Measurements from ENCODE around the gene PTPRN2.

The PTPRN2 gene

DNA sequence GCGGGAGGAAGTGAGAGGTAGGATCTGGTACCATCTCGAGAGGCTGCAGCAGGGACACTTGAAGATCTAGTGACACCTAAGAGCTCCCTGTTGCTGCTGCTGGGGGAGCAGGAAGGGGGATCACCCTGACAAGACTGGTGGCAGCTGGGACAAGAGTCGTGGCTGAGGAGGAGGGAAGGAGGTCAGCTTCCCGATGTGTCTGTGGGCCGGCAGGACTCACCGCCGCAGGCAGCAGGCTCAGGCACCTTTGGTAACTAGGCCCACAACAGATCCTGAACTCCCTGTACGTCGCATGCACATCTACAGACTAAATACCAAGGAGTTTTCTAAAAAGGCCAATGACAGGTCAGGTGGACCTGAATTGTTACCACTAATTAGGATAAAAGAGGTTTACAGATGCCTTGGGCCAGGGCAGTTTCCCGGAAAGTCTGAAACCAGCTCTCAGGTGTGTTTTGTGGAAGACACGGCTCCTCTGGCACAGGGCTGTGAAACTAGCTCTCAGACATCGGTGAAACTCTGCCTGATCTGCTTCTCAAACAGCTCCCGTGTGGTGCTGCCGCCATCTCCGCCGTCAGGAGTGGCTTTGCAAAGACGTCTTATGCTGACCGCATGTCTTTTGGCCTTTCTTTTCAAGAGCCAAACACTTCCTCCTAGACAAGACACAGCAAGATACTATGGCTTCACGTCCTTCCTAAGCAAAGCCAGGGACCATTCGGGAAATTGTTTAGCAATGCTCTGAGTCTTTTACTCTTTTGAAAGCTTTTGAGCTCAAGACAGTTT, 609.7 kb downstream of the PTPRN2 start:
- DNase-seq: no peak

GRCh38 chr7:157977306-157977705, 610.3 kb downstream of the PTPRN2 start:
- DNase-seq: no peak

DNA sequence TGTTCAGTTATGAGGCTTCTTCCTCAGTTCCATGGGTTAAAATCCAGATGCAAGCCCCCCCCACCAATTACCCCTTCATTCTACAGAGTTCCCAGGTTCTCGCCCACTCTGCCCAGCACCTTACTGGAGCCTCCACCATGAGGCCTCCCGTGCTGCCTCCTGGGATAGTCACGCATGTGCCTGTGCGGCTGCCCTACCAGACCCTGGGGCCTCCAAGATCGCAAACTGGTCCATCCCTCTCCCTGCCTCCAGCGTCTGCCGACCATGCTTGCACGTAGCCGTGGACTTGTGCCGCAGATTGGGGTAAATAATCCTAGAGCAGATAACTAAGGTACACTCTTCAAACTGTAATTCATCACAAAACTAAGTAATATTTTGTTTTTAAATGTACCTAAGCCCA, 611.2 kb downstream of the PTPRN2 start:
- DNase-seq: no peak

GRCh38 chr7:157975401-157976372, 611.9 kb downstream of the PTPRN2 start:
- no peak for DNase-seq

DNA sequence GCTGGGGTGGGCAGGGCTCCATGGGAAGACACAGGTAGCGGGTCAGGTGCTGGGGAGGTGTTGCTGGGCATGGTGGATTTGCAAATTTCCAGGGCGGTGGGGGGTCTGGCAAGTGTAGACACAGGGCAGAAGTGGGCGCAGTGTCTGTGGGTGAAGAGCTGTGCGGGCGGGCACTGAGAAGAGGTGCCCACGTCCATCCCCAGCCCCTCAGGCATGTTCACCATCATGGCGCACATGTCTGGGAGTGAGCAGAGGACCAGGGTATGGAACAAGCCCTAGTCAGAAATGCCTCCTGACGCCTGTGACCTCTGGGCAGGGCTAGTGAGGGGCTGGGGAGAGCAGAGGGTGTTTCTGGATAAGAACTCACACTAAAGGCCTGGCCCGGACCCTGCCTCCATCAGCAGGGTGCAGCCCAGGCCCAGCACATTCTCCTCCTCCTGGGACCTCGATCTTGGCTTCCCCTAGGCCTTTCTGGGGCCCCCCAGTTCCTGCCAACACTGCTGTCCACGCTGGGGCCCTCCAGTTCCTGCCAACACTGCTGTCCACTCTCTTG, 612.9 kb downstream of the PTPRN2 start:
- no peak for DNase-seq

GRCh38 chr7:157973971-157974677, 613.5 kb downstream of the PTPRN2 start:
- no peak for DNase-seq

GRCh38 chr7:157972914-157973313, 614.7 kb downstream of the PTPRN2 start:
- DNase-seq: no peak

DNA sequence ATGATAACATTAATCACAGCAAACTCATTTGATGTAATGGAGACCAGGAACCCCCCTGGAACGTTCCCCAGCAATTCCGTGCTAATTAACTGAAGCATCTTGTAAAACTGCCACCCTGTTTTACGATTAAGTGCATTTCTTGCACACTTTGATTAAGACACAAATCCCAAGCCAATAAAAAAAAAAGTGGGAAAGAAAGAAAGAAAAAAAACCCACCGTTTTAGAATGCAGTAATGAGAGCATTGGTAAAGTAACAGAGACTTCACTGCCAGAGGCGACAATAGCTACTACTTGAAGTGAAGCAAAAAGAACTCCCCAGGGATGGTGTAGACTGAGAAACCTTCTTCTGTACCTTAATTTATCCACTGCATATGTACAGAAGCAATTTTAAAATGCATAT, 616.1 kb downstream of the PTPRN2 start:
- no peak for DNase-seq

GRCh38 chr7:157970744-157971143, 616.9 kb downstream of the PTPRN2 start:
- no peak for DNase-seq

DNA sequence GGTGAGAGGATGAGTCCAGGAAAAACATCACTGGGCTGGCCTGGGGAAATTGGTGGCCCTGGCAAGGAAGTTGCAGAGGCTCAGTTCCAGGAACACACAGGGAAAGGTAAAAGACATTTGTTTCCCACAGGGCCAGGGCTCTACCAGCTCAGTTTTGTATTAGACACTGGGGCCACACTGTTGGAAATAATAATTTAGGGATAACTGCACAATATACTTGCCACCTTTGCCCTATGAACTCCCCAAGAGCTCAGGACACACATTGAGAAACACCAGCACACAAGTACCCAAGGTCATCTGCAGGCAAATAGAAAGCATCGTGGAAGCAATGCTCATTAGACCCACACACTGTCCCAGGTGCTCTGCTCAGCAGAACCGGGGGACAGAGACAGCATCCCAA, 617.6 kb downstream of the PTPRN2 start:
- no peak for DNase-seq

DNA sequence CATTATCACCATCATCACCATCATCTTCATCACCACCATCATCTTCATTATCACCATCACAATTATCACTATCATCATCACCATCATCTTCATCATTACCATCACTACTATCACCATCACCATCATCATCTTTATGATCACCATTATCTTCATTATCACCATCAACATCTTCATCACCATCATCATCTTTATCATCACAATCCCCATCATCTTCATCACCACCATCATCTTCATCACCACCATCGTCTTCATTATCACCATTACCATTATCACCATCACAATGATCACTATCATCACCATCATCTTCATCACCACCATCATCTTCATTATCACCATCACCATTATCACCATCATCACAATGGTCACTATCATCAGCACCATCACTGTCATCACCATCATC, 621.1 kb downstream of the PTPRN2 start:
- no peak for DNase-seq

- DNase-seq: no peak
Measured at GRCh38 chr7:157964521-157964920, 623.1 kb downstream of the PTPRN2 start.

- DNase-seq: no peak
Measured at GRCh38 chr7:157964016-157964415, 623.6 kb downstream of the PTPRN2 start.

DNA sequence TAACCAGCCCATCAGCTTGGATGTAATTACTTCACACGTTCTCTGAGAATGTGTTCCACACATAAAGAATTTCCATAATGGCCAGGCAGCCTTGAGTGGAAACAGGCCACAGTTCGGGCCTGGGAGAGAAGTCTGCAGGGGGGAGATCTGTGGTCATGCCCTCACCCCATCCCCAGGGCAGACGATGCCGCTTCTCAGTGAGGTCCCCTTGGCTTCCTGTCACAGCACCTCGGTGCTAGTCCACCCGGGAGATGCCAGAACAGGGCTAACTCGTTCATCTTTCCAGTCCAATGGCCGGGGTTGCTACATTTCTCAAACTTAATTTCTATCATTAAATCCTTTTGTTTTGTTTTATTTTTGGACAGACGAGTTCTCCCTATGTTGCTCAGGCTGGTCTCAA, 624.1 kb downstream of the PTPRN2 start:
- DNase-seq: no peak

DNA sequence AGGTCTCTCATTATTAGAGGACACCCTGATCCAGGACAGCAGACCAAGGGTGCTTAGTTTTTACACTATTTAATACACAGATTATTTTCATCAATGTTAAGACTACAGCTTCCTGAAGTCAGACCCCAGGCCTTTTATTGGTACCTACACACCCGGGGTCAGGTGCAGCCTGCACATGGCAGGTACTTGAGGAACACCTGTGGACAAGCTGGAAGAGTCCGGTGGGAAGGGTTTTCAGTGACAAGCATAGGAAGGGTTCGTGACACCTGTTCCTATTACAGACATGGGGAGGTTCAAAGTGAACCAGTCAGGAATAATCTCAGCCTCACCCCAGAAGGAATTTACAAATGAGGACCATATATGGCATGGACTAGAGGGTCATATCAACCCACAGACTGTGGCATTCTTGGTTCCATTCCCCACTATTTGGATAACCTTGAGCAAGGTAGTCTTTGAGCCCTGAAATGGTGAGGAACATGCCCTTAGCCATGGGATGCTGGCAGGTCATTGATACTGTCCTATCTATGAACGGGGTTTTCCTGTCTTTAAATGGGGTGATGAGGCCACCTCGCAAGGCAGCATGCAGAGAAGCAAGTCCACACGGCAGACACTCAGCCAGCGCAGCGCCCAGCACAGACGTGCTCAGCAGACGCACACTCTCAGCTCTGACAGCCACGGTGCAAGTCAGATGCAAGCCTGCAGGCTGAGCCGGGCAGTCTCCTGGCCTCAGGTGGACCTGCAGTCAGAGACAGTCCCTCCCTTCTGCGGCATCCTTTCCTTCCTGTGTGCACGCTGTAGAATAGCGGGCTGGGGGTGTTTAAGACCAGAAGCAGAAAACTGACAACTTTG, 624.9 kb downstream of the PTPRN2 start:
- no peak for DNase-seq

GRCh38 chr7:157961731-157962457, 625.7 kb downstream of the PTPRN2 start:
- peak; percentile 41 for DNase-seq

DNA sequence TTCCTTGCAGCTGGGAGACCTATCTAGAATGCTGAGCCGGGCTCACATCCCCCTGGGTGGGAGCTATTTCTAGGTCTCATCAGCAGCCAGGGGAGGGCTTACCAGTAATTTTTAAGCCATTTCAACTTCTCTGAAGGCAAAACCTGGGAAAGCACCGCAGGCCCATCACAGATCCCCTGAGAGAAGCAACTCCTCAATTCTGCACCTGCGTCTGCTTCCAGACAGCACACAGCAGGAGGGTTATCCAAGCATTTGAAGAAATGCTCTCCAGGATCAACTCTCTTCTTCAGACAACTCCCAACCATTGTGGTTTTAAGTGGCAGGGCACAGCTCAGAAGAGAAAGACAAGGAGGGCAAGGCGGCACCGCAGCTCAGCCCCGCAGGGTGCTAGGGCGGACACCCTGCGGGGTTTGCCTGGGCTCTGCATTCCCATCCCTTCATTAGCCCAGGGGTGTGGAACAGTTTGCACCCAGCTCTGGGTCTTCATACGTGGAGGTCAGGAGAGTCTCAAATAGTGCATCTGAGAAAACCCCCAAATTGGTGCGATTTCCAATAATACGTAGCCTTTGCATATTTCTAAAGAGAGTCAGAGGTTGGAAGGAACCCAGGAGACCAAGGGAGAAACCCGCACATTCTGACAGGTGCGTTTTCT, 632.1 kb downstream of the PTPRN2 start:
- no peak for DNase-seq

DNA sequence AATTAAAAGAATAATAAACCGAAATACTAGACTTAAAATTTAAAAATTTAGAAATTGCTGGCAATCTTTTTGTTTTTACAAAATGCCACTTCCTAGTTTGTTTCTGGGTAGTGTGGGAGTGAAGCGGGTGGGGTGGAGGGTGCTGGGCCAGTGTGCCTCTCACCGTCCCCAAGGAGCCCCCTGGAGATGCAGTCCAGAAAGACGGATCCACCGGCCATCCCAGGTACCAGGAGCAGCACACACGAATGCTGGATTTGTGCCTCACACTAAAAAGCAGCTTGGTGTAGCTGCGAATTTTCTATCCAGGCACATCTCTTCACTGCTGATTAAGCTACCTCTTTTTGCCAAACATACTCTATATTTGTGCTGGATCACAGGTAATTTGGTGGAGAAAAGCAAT, 632.7 kb downstream of the PTPRN2 start:
- DNase-seq: no peak

DNA sequence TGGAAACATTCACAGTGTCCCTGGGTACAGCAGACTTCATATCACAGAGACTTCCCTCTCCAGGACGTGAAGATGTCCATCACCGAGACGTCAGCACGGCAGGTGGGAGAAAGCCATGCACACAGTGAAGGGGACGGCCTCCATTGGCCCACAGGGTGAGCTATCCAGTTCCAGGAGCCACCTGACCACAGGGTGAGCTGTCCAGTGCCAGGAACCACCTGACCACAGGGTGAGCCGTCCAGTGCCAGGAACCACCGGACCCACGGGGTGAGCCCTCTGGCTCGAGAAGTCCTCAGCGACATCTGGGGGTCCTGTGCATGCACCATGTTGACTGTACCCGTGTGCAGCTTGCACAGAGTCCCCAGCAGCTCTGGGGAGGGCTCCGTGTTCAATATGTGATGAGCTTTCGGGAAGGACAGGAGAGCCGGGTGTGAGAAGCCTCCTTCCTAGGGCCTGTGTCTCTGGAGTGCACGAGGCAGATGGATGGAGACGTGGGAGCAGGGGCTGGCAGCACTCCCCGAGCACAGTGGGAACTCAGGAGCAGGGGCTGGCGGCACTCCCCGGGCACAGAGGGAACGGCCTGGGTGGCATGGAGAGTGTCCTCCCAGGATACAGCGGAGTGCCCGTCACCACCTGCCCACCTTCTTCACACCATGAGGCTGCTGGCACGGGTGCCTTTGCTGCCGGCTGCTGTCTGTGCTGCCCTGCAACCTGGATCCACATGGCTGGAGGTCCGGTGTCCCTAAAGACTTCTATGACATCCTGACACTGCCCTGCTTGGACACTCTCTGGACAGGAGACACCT, 634.6 kb downstream of the PTPRN2 start:
- no peak for DNase-seq
